H1 (cell line): ENCODE data around the gene NAE1.

Experiments used
- CREB1 ChIP-seq: IDR thresholded peaks from 2 replicates; pipeline ENCODE4 v1.6.1; 2012; ENCODE audit warnings: inconsistent platforms
- CTCF ChIP-seq, 3 experiments: IDR thresholded peaks; 1 replicate in 2 of 3; 2 replicates in 1 of 3; pipeline versions ENCODE4 v1.5.1 to v1.6.1; 2011; ENCODE audit warnings: low read length in 3 of 3, mild to moderate bottlenecking in 3 of 3, inconsistent platforms in 2 of 3, low read depth in 1 of 3, moderate library complexity in 1 of 3; ENCODE audit not compliant: insufficient read depth in 1 of 3; ENCODE audit errors: control extremely low read depth in 1 of 3
- EP300 ChIP-seq, 2 experiments: IDR thresholded peaks; 1 replicate in 1 of 2; 2 replicates in 1 of 2; pipeline ENCODE4 v1.6.1; 2011 to 2012; ENCODE audit warnings: low read depth in 2 of 2, low read length in 2 of 2, mild to moderate bottlenecking in 2 of 2, borderline replicate concordance in 1 of 2, inconsistent platforms in 1 of 2, moderate library complexity in 1 of 2
- GABPA ChIP-seq: IDR thresholded peaks from 2 replicates; pipeline ENCODE4 v1.6.1; 2011; ENCODE audit warnings: mild to moderate bottlenecking, low read length, moderate library complexity, borderline replicate concordance; ENCODE audit not compliant: insufficient read depth
- JUND ChIP-seq: IDR thresholded peaks from 2 replicates; pipeline ENCODE4 v1.6.1; 2011; ENCODE audit warnings: mild to moderate bottlenecking, improper control_type of control experiment, low read length
- MAFK ChIP-seq: IDR thresholded peaks from 2 replicates; pipeline ENCODE4 v1.6.1; 2012; ENCODE audit warnings: low read depth, mild to moderate bottlenecking, improper control_type of control experiment, low read length
- POLR2A ChIP-seq, 2 experiments: IDR thresholded peaks; 1 replicate in 1 of 2; 2 replicates in 1 of 2; pipeline ENCODE4 v1.6.1; 2011; ENCODE audit warnings: low read depth in 2 of 2, low read length in 2 of 2, mild to moderate bottlenecking in 2 of 2; ENCODE audit errors: control extremely low read depth in 1 of 2
- TAF1 ChIP-seq: IDR thresholded peaks from 2 replicates; pipeline ENCODE4 v1.6.1; 2011; ENCODE audit warnings: mild to moderate bottlenecking, low read depth, low read length
- TBP ChIP-seq: IDR thresholded peaks from 2 replicates; pipeline ENCODE4 v1.6.1; 2011; ENCODE audit warnings: low read depth, low read length, improper control_type of control experiment

DNA sequence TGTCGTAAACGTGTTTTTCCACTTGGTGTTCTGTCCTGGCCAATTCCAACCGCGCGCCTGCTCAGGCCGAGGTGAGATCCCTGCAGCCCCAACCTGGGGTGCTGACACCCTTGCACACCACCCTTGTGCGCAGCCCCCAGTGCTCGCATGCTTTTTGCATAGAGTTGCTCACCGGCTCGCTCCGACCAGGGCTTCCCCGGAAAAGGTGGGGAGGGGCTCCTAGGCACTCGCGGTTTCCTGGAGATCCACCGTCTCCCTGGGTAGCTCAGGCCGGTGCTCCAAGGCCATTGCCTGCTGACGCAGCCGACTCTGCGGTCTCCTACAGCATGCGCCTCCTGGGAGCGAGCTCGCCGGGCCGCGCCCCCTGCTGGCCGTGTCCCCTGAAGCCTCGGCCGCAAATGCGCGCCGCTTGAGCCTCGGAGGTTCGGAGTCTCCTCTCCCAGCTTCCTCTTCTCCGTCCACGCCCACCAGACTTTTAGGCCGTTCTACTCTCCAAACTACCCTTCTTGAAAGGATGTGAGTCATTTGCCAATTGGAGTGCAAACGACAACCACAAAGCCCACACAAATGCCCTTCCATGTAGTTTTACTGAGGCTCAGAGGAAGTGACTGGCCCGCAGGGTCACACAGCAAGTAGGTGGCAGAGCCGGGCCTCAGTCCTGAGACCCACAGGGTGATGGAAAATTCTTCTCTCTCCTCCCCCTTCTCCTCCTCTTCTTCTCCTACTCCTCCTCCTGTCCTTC lies 42.3 kb upstream of the NAE1 start:
- TF ChIP-seq TBP (peak; percentile 23; the same call in 1 of the 2 replicates), CREB1 (peak; percentile 80), MAFK (no peak), CTCF (IDR thresholded peaks at IDR 0.05; ENCODE audit: control extremely low read depth in 1 of 3, insufficient read depth in 1 of 3, low read depth in 1 of 3, low read length in 3 of 3) (peak; percentile 76 to 89 (median 88)), EP300 (IDR thresholded peaks at IDR 0.05; ENCODE audit: borderline replicate concordance in 1 of 2, low read depth in 2 of 2, low read length in 2 of 2) (no peak), POLR2A (IDR thresholded peaks at IDR 0.05; ENCODE audit: control extremely low read depth in 1 of 2, low read depth in 2 of 2, low read length in 2 of 2) (peak in 1 of 2 experiments; percentile 58; a peak in 1 of 3 replicates), JUND (no peak), TAF1 (peak; percentile 64; the same call in 1 of the 2 replicates), GABPA (peak; percentile 57; the same call in 1 of the 2 replicates)
